GM12878 (cell line): ENCODE measurements around the gene ADAMTSL1. TPM values are rescaled to one million over a fixed set of nuclear protein-coding genes. Genes with fewer than 3 reads are reported as not detected.

Source experiments
- ATAC-seq: fragments of 200-7000 bp; cut with Tn5 transposase; 3 replicates; pipeline ENCODE4 v1.9.1; 2020; ENCODE audit warnings: mild to moderate bottlenecking, moderate library complexity
- BruUV-seq: library from RNA; stranded (reverse); fragments of 400-500 nt; replicated peaks from 2 replicates; lab custom pipeline; 2021; lab: Mats Ljungman, UMichigan
- CTCF ChIA-PET: fragments of 300-600 bp; sonication (Branson Sonifier 250); formaldehyde crosslinking; extraction: SDS; loops from one replicate; lab custom pipeline; 2021; ENCODE audit warnings: inconsistent platforms; lab: Yijun Ruan, JAX
- POLR2A ChIA-PET: fragments of 350-600 bp; formaldehyde crosslinking; extraction: SDS; loops from one replicate; lab custom pipeline; 2021; ENCODE audit warnings: inconsistent platforms; lab: Charles Lee
- RAD21 ChIA-PET: fragments of 300-600 bp; sonication (Branson Sonifier 250); formaldehyde crosslinking; loops from one replicate; lab custom pipeline; 2023; ENCODE audit warnings: antibody characterized with exemption; ENCODE audit not compliant: unreplicated experiment; lab: Charles Lee
- SMC1A ChIA-PET: fragments of 300-600 bp; sonication (Branson Sonifier 250); formaldehyde crosslinking; loops from one replicate; lab custom pipeline; 2023; ENCODE audit not compliant: unreplicated experiment, uncharacterized antibody; lab: Charles Lee
- DNase-seq: peaks from one replicate; pipeline ENCODE4 v3.0.0-alpha.2; 2011; ENCODE audit warnings: low read depth, low spot score
- FAIRE-seq: peaks from 3 replicates; lab custom pipeline; 2011; peaks lifted over from hg19 to GRCh38; lab: Jason Lieb, UNC
- H2AFZ ChIP-seq: 2 replicates; pipeline ENCODE4 v1.6.0; 2011; ENCODE audit warnings: low read depth, low read length, control low read depth; ENCODE audit not compliant: control insufficient read depth
- H3K27ac ChIP-seq: 2 replicates; pipeline ENCODE4 v1.5.1; 2011; ENCODE audit warnings: control low read depth; ENCODE audit not compliant: control insufficient read depth, insufficient read depth
- H3K27me3 ChIP-seq, 2 experiments: replicated peaks in 1 of 2; 2 replicates each; pipeline versions ENCODE4 v1.6.0 to v1.6.1; 2011; ENCODE audit warnings: low read length in 1 of 2; ENCODE audit not compliant: control insufficient read depth in 2 of 2, insufficient read depth in 2 of 2
- H3K36me3 ChIP-seq, 2 experiments: 2 replicates each; pipeline ENCODE4 v1.5.1; 2011; ENCODE audit warnings: low read length in 1 of 2; ENCODE audit not compliant: control insufficient read depth in 2 of 2, insufficient read depth in 2 of 2
- H3K4me1 ChIP-seq: 2 replicates; pipeline ENCODE4 v1.6.1; 2011; ENCODE audit warnings: mild to moderate bottlenecking, low read length, moderate library complexity, mixed read lengths; ENCODE audit not compliant: control insufficient read depth, insufficient read depth
- H3K4me2 ChIP-seq: 2 replicates; pipeline ENCODE4 v1.6.0; 2011; ENCODE audit warnings: control low read depth; ENCODE audit not compliant: control insufficient read depth, insufficient read depth
- H3K4me3 ChIP-seq: fragments of 200-600 bp; sonication (generic); 2 replicates; pipeline ENCODE4 v1.5.1; 2016
- H3K79me2 ChIP-seq: 2 replicates; pipeline ENCODE4 v1.6.0; 2011; ENCODE audit warnings: low read length; ENCODE audit not compliant: control insufficient read depth, insufficient read depth
- H3K9ac ChIP-seq: 2 replicates; pipeline ENCODE4 v1.8.0; 2011; ENCODE audit warnings: low read length, control low read depth, mixed read lengths; ENCODE audit not compliant: control insufficient read depth, insufficient read depth
- H3K9me3 ChIP-seq: replicated peaks from 3 replicates; pipeline ENCODE4 v1.5.1; 2011; ENCODE audit warnings: mild to moderate bottlenecking, low read length; ENCODE audit not compliant: control insufficient read depth, insufficient read depth
- H4K20me1 ChIP-seq: 2 replicates; pipeline ENCODE4 v1.6.0; 2011; ENCODE audit not compliant: control insufficient read depth, insufficient read depth
- BCL11A ChIP-seq: IDR thresholded peaks from 2 replicates; pipeline ENCODE4 v1.6.1; 2011; ENCODE audit warnings: low read depth, low read length
- ELK1 ChIP-seq: IDR thresholded peaks from 2 replicates; pipeline ENCODE4 v1.6.1; 2012; ENCODE audit warnings: low read depth, low read length, improper control_type of control experiment
- IRF5 ChIP-seq: fragments of 450-650 bp; IDR thresholded peaks from 2 replicates; pipeline ENCODE4 v1.6.1; 2017; ENCODE audit warnings: borderline replicate concordance
- MEF2A ChIP-seq: IDR thresholded peaks from 2 replicates; pipeline ENCODE4 v1.6.1; 2011; ENCODE audit warnings: low read depth, mild to moderate bottlenecking, low read length, moderate library complexity; ENCODE audit not compliant: insufficient read depth
- POU2F2 ChIP-seq: IDR thresholded peaks from 3 replicates; pipeline ENCODE4 v1.6.1; 2011; ENCODE audit warnings: low read depth, mild to moderate bottlenecking, low read length, borderline replicate concordance
- RAD21 ChIP-seq: IDR thresholded peaks from 2 replicates; pipeline ENCODE4 v1.6.1; 2011; ENCODE audit warnings: mild to moderate bottlenecking, low read depth, low read length, moderate library complexity; ENCODE audit not compliant: insufficient read depth
- RBBP5 ChIP-seq: fragments of 200-600 bp; sonication (generic); conservative IDR thresholded peaks from 2 replicates; pipeline ENCODE4 v1.6.1; 2016
- WRNIP1 ChIP-seq: IDR thresholded peaks from 2 replicates; pipeline ENCODE4 v1.6.1; 2011; ENCODE audit warnings: low read depth, low read length, improper control_type of control experiment, borderline replicate concordance
- ZZZ3 ChIP-seq: IDR thresholded peaks from 2 replicates; pipeline ENCODE4 v1.6.1; 2011; ENCODE audit warnings: low read depth; ENCODE audit not compliant: control insufficient read depth, insufficient read length
- WGBS: methylation state at CpG from one replicate; pipeline ENCODE4 v1.1.6; 2016; ENCODE audit warnings: low lambda C conversion rate; ENCODE audit not compliant: insufficient replicate concordance, insufficient coverage; ENCODE audit errors: missing lambda C conversion rate; 5-methylcytosine and 5-hydroxymethylcytosine counted together
- in situ Hi-C: fragments of 300-500 bp; cut with MboI; formaldehyde crosslinking; loops from 9 replicates; pipeline ENCODE4 v1.14.3; 2018; ENCODE audit warnings: mixed read lengths
- intact Hi-C: fragments of 100-400 bp; cut with micrococcal nuclease; formaldehyde crosslinking; loops from one replicate; pipeline ENCODE4 v1.14.2; 2022; ENCODE audit not compliant: unreplicated experiment
- polyA plus RNA-seq, 11 experiments: library from polyadenylated mRNA; depleted of rRNA in 4 of 11; unstranded in 6 of 11; stranded (reverse) in 5 of 11; fragments of >200 nt; fragmentation: Nextera tagmentation in 4 of 11; fragmentation: Illumina TruSeq in 1 of 11; extraction: Ambion mirVana in 4 of 11; extraction: Trizol in 1 of 11; gene quantifications; 1 replicate in 1 of 11; 2 replicates in 10 of 11; pipeline versions ENCODE4 v1.2.1 to v1.2.3, GENCODE V29; 2011 to 2016; ENCODE audit warnings: inconsistent platforms in 2 of 11, missing spikeins in 2 of 11, low read depth in 1 of 11
- total RNA-seq, 4 experiments: library from RNA; depleted of rRNA in 3 of 4; stranded (reverse); fragments of >200 nt in 3 of 4; fragmentation: Illumina TruSeq in 1 of 4; extraction: Trizol in 1 of 4; gene quantifications; 2 replicates each; pipeline versions ENCODE4 v1.2.1 to v1.2.3, GENCODE V29; 2013 to 2021

ADAMTSL1 gene
- total and polyA plus RNA-seq, 10 of the 15 experiments (the other 5 are each of a cell fraction or from before 2014, with no cell fraction given): 0.01 to 0.10 (median 0.07) TPM; not detected in 6

GRCh38 chr9:18629136-18629535 is 155.2 kb downstream of the ADAMTSL1 start (continued):
- TF ChIP-seq RBBP5 (no peak), BCL11A (no peak), ZZZ3 (no peak)
- TF ChIP-seq, all 136 proteins: peak for 0

- WGBS: 35% methylated on average over 5 of the region's 5 CpGs
- ATAC-seq: no peak
- no peaks in the 10 kb centered on the region for H4K20me1 ChIP-seq
- no peak for TF ChIP-seq RAD21
- CTCF ChIA-PET: no interaction called here
- BruUV-seq: no TSS peak
- H3K27ac ChIP-seq: no peak overlapping the region
- RAD21 ChIA-PET: no interaction called here
- H3K27me3 ChIP-seq: no peaks in the 10 kb centered on the region
- no peak overlapping the region for H3K4me3 ChIP-seq
- POLR2A ChIA-PET: interaction anchor here (0.6 kb wide), 1 partner anchor 26 kb away, joined by 3 read pairs; no protein-coding TSS in a partner anchor
- intact Hi-C loops (no loop called here), in situ Hi-C loops (no loop called here)
- H3K4me2 ChIP-seq: no peak overlapping the region
- FAIRE-seq: no peak
- DNase-seq: no peak
- no peaks in the 10 kb centered on the region for H3K36me3 ChIP-seq
- H3K79me2 ChIP-seq: no peaks in the 10 kb centered on the region
- H3K4me1 ChIP-seq: no peaks in the 10 kb centered on the region
- SMC1A ChIA-PET: interaction anchor here (1.1 kb wide), 1 partner anchor 394 kb away, joined by 3 read pairs; no protein-coding TSS in a partner anchor
- no peaks in the 10 kb centered on the region for H3K9me3 ChIP-seq
- H2AFZ ChIP-seq: no peak overlapping the region
- H3K9ac ChIP-seq: no peak overlapping the region
Measured at GRCh38 chr9:18632632-18633403, 158.9 kb downstream of the ADAMTSL1 start.

GRCh38 chr9:18636781-18637180 is 162.8 kb downstream of the ADAMTSL1 start:
- Histone ChIP-seq H3K4me2 (no peak overlapping the region), H2AFZ (no peak overlapping the region), H4K20me1 (no peaks in the 10 kb centered on the region), H3K36me3 (no peaks in the 10 kb centered on the region), H3K27ac (no peak overlapping the region), H3K79me2 (no peaks in the 10 kb centered on the region), H3K27me3 (no peaks in the 10 kb centered on the region), H3K9ac (no peak overlapping the region), H3K9me3 (no peaks in the 10 kb centered on the region), H3K4me3 (no peak overlapping the region), H3K4me1 (no peaks in the 10 kb centered on the region)
- no TSS peak for BruUV-seq
- ATAC-seq (no peak), FAIRE-seq (no peak), DNase-seq (no peak)
- SMC1A ChIA-PET: no interaction called here
- CTCF ChIA-PET: no interaction called here
- in situ Hi-C loops (no loop called here), intact Hi-C loops (no loop called here)
- RAD21 ChIA-PET: no interaction called here
- WGBS: 18% methylated on average over 2 of the region's 2 CpGs
- POLR2A ChIA-PET: no interaction called here
- no peak for TF ChIP-seq IRF5
- TF ChIP-seq WRNIP1: no peak
- no peak for TF ChIP-seq MEF2A
- no peak for TF ChIP-seq ELK1
- TF ChIP-seq POU2F2: no peak
